Activated CD4-positive, CD25-positive, alpha-beta regulatory T cell (primary cell): Measurements from ENCODE around the gene UFSP2.

Experiments used
- DNase-seq, 4 experiments: peaks; one replicate each; lab custom pipeline; 2025; lab: John Stamatoyannopoulos, UW

The UFSP2 gene

DNA sequence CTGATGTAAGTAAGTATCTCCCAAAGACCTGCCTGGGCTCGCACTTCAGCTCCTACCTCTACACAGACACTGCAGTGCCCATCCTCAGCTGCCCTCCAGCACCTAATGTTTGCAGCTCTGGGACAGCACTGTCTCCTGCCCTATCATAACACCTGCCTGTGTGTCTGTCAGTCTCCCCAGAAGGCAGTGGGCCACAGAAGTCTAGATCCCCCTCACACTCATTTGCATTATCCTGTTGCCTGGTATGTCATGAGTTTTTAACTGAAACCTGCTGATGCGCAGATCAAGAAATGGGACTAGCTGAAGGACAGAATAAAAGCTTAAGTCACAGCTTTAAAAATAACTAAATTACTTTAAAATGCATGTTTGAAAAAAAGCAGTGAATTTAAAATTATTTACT, 73.0 kb downstream of the UFSP2 start:
- no peak for DNase-seq

- DNase-seq, result no peak
Observed at GRCh38 chr4:185352202-185352601, 73.6 kb downstream of the UFSP2 start.

- no peak for DNase-seq
Observed at GRCh38 chr4:185351691-185352090, 74.1 kb downstream of the UFSP2 start.
